ENCODE results near the gene HIPK1. TPM values are rescaled to one million over a fixed set of nuclear protein-coding genes. Genes with fewer than 3 reads are reported as not detected.

The HIPK1 gene
- total and polyA plus RNA-seq, 10 of the 15 experiments (the other 5 are each of a cell fraction or from before 2014, with no cell fraction given): 4.2 to 33.9 (median 11.4) TPM

DNA sequence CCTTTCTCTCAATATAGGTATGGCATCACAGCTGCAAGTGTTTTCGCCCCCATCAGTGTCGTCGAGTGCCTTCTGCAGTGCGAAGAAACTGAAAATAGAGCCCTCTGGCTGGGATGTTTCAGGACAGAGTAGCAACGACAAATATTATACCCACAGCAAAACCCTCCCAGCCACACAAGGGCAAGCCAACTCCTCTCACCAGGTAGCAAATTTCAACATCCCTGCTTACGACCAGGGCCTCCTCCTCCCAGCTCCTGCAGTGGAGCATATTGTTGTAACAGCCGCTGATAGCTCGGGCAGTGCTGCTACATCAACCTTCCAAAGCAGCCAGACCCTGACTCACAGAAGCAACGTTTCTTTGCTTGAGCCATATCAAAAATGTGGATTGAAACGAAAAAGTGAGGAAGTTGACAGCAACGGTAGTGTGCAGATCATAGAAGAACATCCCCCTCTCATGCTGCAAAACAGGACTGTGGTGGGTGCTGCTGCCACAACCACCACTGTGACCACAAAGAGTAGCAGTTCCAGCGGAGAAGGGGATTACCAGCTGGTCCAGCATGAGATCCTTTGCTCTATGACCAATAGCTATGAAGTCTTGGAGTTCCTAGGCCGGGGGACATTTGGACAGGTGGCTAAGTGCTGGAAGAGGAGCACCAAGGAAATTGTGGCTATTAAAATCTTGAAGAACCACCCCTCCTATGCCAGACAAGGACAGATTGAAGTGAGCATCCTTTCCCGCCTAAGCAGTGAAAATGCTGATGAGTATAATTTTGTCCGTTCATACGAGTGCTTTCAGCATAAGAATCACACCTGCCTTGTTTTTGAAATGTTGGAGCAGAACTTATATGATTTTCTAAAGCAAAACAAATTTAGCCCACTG, 11.5 kb downstream of the HIPK1 start:
- H3K27me3 ChIP-seq (replicated peaks in 1 of 2; ENCODE audit: control insufficient read depth in 2 of 2, insufficient read depth in 2 of 2, low read length in 1 of 2): no peaks in the 10 kb centered on the region
- H3K9me3 ChIP-seq (replicated peaks; ENCODE audit: control insufficient read depth, insufficient read depth, low read length): peaks cover 7% of the 10 kb centered on the region
- BruUV-seq (replicated peaks): TSS peak; percentile 16
- H3K4me2 ChIP-seq (ENCODE audit: control insufficient read depth, insufficient read depth): peak overlapping the region; percentile 11
- RAD21 ChIA-PET (ENCODE audit: unreplicated experiment): interaction anchor here (0.7 to 4.8 kb wide), 6 partner anchors 10 to 259 kb away, joined by 3 to 33 read pairs (median 4); partner anchors contain the start of gene HIPK1
- peak; percentile 81 for ATAC-seq
- intact Hi-C loops (cut with micrococcal nuclease; ENCODE audit: unreplicated experiment) (loop anchor here (5.0 kb wide), 1 partner anchor 83 kb away; no protein-coding TSS in a partner anchor), in situ Hi-C loops (cut with MboI) (no loop called here)
- SMC1A ChIA-PET (ENCODE audit: uncharacterized antibody, unreplicated experiment): interaction anchor here (1.0 to 11.9 kb wide), 10 partner anchors 7 to 127 kb away, joined by 3 to 99 read pairs (median 4); partner anchors contain the start of genes AP4B1 and DCLRE1B
- CTCF ChIA-PET: interaction anchor here (0.7 to 5.3 kb wide), 7 partner anchors 9 to 105 kb away, joined by 3 to 36 read pairs (median 5); partner anchors contain the start of gene HIPK1
- 61% methylated on average over 16 of the region's 16 CpGs for WGBS (ENCODE audit: insufficient coverage, insufficient replicate concordance, low lambda C conversion rate, missing lambda C conversion rate)
- no peaks in the 10 kb centered on the region for H4K20me1 ChIP-seq (ENCODE audit: control insufficient read depth, insufficient read depth)
- peak overlapping the region; percentile 21; the same call in 1 of the 2 replicates for H3K4me3 ChIP-seq
- no peak overlapping the region for H3K9ac ChIP-seq (ENCODE audit: control insufficient read depth, insufficient read depth, low read length)
- peak overlapping the region; percentile 7 for H3K27ac ChIP-seq (ENCODE audit: control insufficient read depth, insufficient read depth)
- peaks cover 17% of the 10 kb centered on the region for H3K4me1 ChIP-seq (ENCODE audit: control insufficient read depth, insufficient read depth, low read length)
- no peak for DNase-seq (ENCODE audit: low read depth, low spot score)
- H3K36me3 ChIP-seq (ENCODE audit: control insufficient read depth in 2 of 2, insufficient read depth in 2 of 2, low read length in 1 of 2): peaks cover 6 to 8% of the 10 kb centered on the region in 2 experiments; a peak in 3 of 4 replicates
- POLR2A ChIA-PET: interaction anchor here (0.9 to 1.5 kb wide), 3 partner anchors 9 to 36 kb away, joined by 3 to 7 read pairs (median 3); partner anchors contain the start of gene AP4B1
- FAIRE-seq: peak; percentile 91
- no peak overlapping the region for H2AFZ ChIP-seq (ENCODE audit: control insufficient read depth, low read depth, low read length)
- peaks cover 63% of the 10 kb centered on the region for H3K79me2 ChIP-seq (ENCODE audit: control insufficient read depth, insufficient read depth, low read length)
- TF ChIP-seq POLR2AphosphoS5 (IDR thresholded peaks at IDR 0.05; ENCODE audit: low read length): no peak
- peak; percentile 67; the same call in 1 of the 2 replicates for TF ChIP-seq NFIC (IDR thresholded peaks at IDR 0.05; ENCODE audit: low read depth, low read length)
- peak in 1 of 2 experiments; percentile 48; a peak in 1 of 4 replicates for TF ChIP-seq BHLHE40 (IDR thresholded peaks at IDR 0.05; ENCODE audit: borderline replicate concordance in 1 of 2, low read depth in 2 of 2, low read length in 1 of 2)
- TF ChIP-seq MTA2 (IDR thresholded peaks at IDR 0.05; ENCODE audit: low read depth): peak; percentile 30; the same call in 1 of the 2 replicates
- TF ChIP-seq, protein P1, sequence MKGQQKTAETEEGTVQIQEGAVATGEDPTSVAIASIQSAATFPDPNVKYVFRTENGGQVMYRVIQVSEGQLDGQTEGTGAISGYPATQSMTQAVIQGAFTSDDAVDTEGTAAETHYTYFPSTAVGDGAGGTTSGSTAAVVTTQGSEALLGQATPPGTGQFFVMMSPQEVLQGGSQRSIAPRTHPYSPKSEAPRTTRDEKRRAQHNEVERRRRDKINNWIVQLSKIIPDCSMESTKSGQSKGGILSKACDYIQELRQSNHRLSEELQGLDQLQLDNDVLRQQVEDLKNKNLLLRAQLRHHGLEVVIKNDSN (IDR thresholded peaks at IDR 0.05; ENCODE audit: borderline replicate concordance, extremely low read length, insufficient read depth, low read depth, low read length): no peak
- no peak for TF ChIP-seq ZBTB4 (CRISPR knock-in tag; IDR thresholded peaks at IDR 0.05)
- no peak for TF ChIP-seq SUPT20H (IDR thresholded peaks at IDR 0.05; ENCODE audit: borderline replicate concordance, control insufficient read depth, low read depth, low read length)
- no peak for TF ChIP-seq YBX1 (IDR thresholded peaks at IDR 0.05)
- TF ChIP-seq BCL11A (IDR thresholded peaks at IDR 0.05; ENCODE audit: low read depth, low read length): peak; percentile 41; the same call in 1 of the 2 replicates
- no peak for TF ChIP-seq RCOR1 (conservative IDR thresholded peaks at IDR 0.05; ENCODE audit: low read depth, low read length)
- TF ChIP-seq HCFC1 (IDR thresholded peaks at IDR 0.05; ENCODE audit: low read length): no peak
- TF ChIP-seq USF2 (IDR thresholded peaks at IDR 0.05; ENCODE audit: borderline replicate concordance, low read depth, low read length): no peak
- no peak for TF ChIP-seq RBBP5 (conservative IDR thresholded peaks at IDR 0.05)
- TF ChIP-seq, protein P2, sequence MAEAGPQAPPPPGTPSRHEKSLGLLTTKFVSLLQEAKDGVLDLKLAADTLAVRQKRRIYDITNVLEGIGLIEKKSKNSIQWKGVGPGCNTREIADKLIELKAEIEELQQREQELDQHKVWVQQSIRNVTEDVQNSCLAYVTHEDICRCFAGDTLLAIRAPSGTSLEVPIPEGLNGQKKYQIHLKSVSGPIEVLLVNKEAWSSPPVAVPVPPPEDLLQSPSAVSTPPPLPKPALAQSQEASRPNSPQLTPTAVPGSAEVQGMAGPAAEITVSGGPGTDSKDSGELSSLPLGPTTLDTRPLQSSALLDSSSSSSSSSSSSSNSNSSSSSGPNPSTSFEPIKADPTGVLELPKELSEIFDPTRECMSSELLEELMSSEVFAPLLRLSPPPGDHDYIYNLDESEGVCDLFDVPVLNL (IDR thresholded peaks at IDR 0.05; ENCODE audit: low read depth, low read length): no peak
- 0 out of 2 replicates have a peak, but pooled peaks have one; percentile 57 for TF ChIP-seq CBX5 (IDR thresholded peaks at IDR 0.05; ENCODE audit: low read depth)
- no peak for TF ChIP-seq IRF4 (IDR thresholded peaks at IDR 0.05; ENCODE audit: low read depth, low read length)

All from GM12878 (cell line).